Fibroblast of mammary gland (primary cell): ENCODE measurements around the gene GOLPH3.

Source experiments
- DNase-seq: peaks from one replicate; pipeline ENCODE4 v3.0.0-alpha.2; 2010; ENCODE audit warnings: low read depth
- H3K4me3 ChIP-seq: 2 replicates; pipeline ENCODE4 v1.5.1; 2011; ENCODE audit warnings: low read depth, mild to moderate bottlenecking, low read length, moderate library complexity; ENCODE audit not compliant: control insufficient read depth
- TF ChIP-seq, protein P1 (sequence below): conservative IDR thresholded peaks from 2 replicates; pipeline ENCODE4 v1.5.1; 2011; ENCODE audit warnings: low read depth, low read length, inconsistent platforms; ENCODE audit not compliant: control insufficient read depth, insufficient read depth

GOLPH3 gene

GRCh38 chr5:32193591-32193990 is 19.5 kb upstream of the GOLPH3 start:
- DNase-seq: peak; percentile 88
- no peak overlapping the region for H3K4me3 ChIP-seq
- TF ChIP-seq, protein P1, sequence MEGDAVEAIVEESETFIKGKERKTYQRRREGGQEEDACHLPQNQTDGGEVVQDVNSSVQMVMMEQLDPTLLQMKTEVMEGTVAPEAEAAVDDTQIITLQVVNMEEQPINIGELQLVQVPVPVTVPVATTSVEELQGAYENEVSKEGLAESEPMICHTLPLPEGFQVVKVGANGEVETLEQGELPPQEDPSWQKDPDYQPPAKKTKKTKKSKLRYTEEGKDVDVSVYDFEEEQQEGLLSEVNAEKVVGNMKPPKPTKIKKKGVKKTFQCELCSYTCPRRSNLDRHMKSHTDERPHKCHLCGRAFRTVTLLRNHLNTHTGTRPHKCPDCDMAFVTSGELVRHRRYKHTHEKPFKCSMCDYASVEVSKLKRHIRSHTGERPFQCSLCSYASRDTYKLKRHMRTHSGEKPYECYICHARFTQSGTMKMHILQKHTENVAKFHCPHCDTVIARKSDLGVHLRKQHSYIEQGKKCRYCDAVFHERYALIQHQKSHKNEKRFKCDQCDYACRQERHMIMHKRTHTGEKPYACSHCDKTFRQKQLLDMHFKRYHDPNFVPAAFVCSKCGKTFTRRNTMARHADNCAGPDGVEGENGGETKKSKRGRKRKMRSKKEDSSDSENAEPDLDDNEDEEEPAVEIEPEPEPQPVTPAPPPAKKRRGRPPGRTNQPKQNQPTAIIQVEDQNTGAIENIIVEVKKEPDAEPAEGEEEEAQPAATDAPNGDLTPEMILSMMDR: no peak

DNA sequence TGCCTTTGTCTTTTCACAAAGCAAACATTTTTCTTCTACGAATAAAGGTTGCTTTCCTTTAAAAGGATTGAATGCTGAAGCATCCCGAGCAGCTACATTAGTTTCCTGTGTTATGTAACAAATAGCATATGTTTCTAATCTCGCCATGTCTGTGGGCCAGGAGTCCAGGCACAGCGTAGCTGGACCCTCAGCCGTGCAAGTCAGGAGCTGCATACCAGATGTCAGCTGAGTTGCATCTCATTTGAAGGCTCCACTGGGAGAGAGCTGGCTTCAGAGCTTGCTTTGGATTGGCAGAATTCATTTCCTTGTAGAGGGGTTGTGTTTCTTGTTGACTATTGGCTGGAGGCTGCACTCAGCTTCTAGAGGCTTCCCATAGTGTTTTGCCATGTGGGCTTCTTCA is 16.0 kb upstream of the GOLPH3 start:
- TF ChIP-seq, protein P1: no peak
- no peak overlapping the region for H3K4me3 ChIP-seq
- peak; percentile 94 for DNase-seq

DNA sequence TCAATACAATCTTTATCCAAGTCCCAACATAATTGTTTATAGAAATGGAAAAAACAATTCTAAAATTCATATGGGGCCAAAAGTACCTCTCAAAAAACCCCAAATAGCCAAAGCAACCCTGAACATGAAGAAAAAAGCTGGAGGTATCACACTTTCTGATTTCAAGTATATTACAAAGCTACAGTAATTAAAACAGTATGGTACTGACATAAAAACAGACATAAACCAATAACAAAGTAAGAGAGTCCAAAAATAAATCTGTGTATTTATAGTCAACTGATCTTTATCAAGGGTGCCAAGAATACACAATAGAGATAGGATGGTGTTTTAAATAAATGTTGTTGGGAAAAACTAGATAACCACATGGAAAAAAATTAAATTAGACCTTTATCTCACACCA is 13.6 kb upstream of the GOLPH3 start:
- no peak for DNase-seq
- H3K4me3 ChIP-seq: no peak overlapping the region
- TF ChIP-seq, protein P1: no peak

GRCh38 chr5:32182463-32183063 is 8.4 kb upstream of the GOLPH3 start:
- TF ChIP-seq, protein P1: no peak
- no peak overlapping the region for H3K4me3 ChIP-seq
- DNase-seq: no peak

DNA sequence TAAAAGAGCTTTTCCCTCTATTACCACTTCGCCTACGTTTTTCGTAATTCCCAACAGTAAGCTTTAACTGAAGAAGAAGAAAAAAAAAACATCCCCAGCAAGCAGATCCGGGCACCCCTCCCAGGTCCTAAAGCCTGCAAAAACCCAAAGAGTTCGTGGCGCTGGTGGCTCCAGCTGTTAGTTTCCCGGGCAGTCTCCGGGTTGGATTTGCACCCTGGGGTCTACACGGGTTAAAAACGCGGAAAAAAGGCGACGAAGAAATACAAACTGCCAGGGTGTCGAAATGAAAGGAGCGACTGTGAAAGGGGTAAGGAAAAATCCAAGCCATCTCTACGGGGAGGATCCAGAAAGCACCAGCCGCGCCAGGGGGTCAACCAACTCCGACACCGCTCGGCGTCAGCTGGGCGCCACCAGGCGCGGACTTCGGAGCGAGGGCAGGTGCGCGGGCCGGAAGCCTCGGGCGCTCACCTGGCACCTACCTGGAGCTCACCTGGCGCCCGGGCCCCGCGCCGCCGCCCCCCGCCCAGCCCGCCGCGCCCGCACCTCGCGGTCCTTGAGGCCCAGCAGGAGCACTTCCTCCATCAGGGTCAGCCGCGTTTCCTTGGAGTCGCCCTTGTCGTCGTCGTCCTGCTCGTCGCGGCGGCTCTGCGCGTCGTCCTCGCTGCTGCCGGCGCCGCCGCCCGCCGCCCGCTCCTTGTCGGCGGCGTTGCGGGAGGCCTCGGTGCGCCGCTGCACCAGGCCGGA is 680 bp downstream of the GOLPH3 start:
- DNase-seq: peak; percentile 59
- peak overlapping the region; percentile 91 for H3K4me3 ChIP-seq
- TF ChIP-seq, protein P1: no peak

- DNase-seq: no peak
- TF ChIP-seq, protein P1: no peak
- H3K4me3 ChIP-seq: peak overlapping the region; percentile 91
These were observed 1.2 kb downstream of the GOLPH3 start for GRCh38 chr5:32172923-32173266.

- DNase-seq: peak; percentile 22
- H3K4me3 ChIP-seq: peak overlapping the region; percentile 91
These were observed 1.8 kb downstream of the GOLPH3 start for GRCh38 chr5:32172186-32172911.
